Mesenchymal stem cell (in vitro differentiated cells and primary cell): ENCODE measurements around the gene ASH1L.

ENCODE experiments used
- DNase-seq: peaks from one replicate; pipeline ENCODE4 v3.0.0-alpha.2; 2013
- H2AFZ ChIP-seq: one replicate; pipeline ENCODE4 v1.6.1; 2013; ENCODE audit warnings: low read depth, mild to moderate bottlenecking, control low read depth, inconsistent platforms, low read length, moderate library complexity
- H2AK5ac ChIP-seq: 2 replicates; pipeline ENCODE4 v1.6.1; 2013; ENCODE audit warnings: low read length, moderate library complexity, mild to moderate bottlenecking, inconsistent platforms; ENCODE audit not compliant: severe bottlenecking
- H2BK120ac ChIP-seq: one replicate; pipeline ENCODE4 v1.6.1; 2013; ENCODE audit warnings: low read depth, mild to moderate bottlenecking, inconsistent platforms, low read length, moderate library complexity
- H2BK12ac ChIP-seq, 2 experiments: one replicate each; pipeline ENCODE4 v1.6.1; 2013; ENCODE audit warnings: inconsistent platforms in 2 of 2, low read length in 2 of 2, mild to moderate bottlenecking in 2 of 2, moderate library complexity in 2 of 2, control low read depth in 1 of 2
- H2BK15ac ChIP-seq: one replicate; pipeline ENCODE4 v1.6.1; 2013; ENCODE audit warnings: mild to moderate bottlenecking, low read depth, inconsistent platforms; ENCODE audit not compliant: poor library complexity, severe bottlenecking
- H2BK5ac ChIP-seq: 2 replicates; pipeline ENCODE4 v1.6.1; 2013; ENCODE audit warnings: low read depth, mild to moderate bottlenecking, low read length, control low read depth, inconsistent platforms; ENCODE audit not compliant: poor library complexity, severe bottlenecking
- H3K14ac ChIP-seq, 2 experiments: one replicate each; pipeline ENCODE4 v1.6.1; 2013; ENCODE audit warnings: inconsistent platforms in 2 of 2, low read length in 2 of 2, control low read depth in 1 of 2, mild to moderate bottlenecking in 1 of 2, moderate library complexity in 1 of 2
- H3K18ac ChIP-seq, 2 experiments: one replicate each; pipeline ENCODE4 v1.6.1; 2013; ENCODE audit warnings: inconsistent platforms in 2 of 2, low read length in 2 of 2, control low read depth in 1 of 2, low read depth in 1 of 2, mild to moderate bottlenecking in 1 of 2
- H3K23ac ChIP-seq, 2 experiments: one replicate each; pipeline ENCODE4 v1.6.1; 2013; ENCODE audit warnings: inconsistent platforms in 2 of 2, low read length in 2 of 2, mild to moderate bottlenecking in 2 of 2, moderate library complexity in 2 of 2, control low read depth in 1 of 2
- H3K27ac ChIP-seq: 2 replicates; pipeline ENCODE4 v1.5.1; 2013; ENCODE audit warnings: mild to moderate bottlenecking, moderate library complexity, low read length, control low read depth, inconsistent platforms; ENCODE audit not compliant: poor library complexity, severe bottlenecking
- H3K27me3 ChIP-seq, 2 experiments: 2 replicates each; pipeline versions ENCODE4 v1.6.1 to v1.7.0; 2013; ENCODE audit warnings: low read length in 2 of 2, mild to moderate bottlenecking in 2 of 2, moderate library complexity in 2 of 2, control low read depth in 1 of 2, inconsistent platforms in 1 of 2; ENCODE audit not compliant: control insufficient read depth in 1 of 2, insufficient read depth in 1 of 2
- H3K36me3 ChIP-seq, 2 experiments: 2 replicates each; pipeline versions ENCODE4 v1.6.1 to v1.7.0; 2013; ENCODE audit warnings: low read length in 2 of 2, control low read depth in 1 of 2, inconsistent platforms in 1 of 2, low read depth in 1 of 2, mild to moderate bottlenecking in 1 of 2; ENCODE audit not compliant: insufficient read depth in 2 of 2, control insufficient read depth in 1 of 2
- H3K4ac ChIP-seq, 2 experiments: one replicate each; pipeline ENCODE4 v1.6.1; 2013; ENCODE audit warnings: inconsistent platforms in 2 of 2, low read length in 2 of 2, mild to moderate bottlenecking in 2 of 2, moderate library complexity in 2 of 2, control low read depth in 1 of 2, low read depth in 1 of 2
- H3K4me1 ChIP-seq: 2 replicates; pipeline ENCODE4 v1.6.1; 2013; ENCODE audit warnings: low read depth, low read length, control low read depth; ENCODE audit not compliant: control insufficient read depth, insufficient read depth
- H3K4me2 ChIP-seq: 2 replicates; pipeline ENCODE4 v1.6.1; 2013; ENCODE audit warnings: low read length, mild to moderate bottlenecking, inconsistent platforms; ENCODE audit not compliant: poor library complexity, severe bottlenecking
- H3K4me3 ChIP-seq, 2 experiments: 2 replicates each; pipeline versions ENCODE4 v1.5.1 to v1.7.0; 2013; ENCODE audit warnings: low read length in 2 of 2, mild to moderate bottlenecking in 2 of 2, control low read depth in 1 of 2, low read depth in 1 of 2; ENCODE audit not compliant: insufficient read depth in 1 of 2
- H3K79me1 ChIP-seq: replicated peaks from 2 replicates; pipeline ENCODE4 v1.6.1; 2013; ENCODE audit warnings: mild to moderate bottlenecking, control low read depth, low read length, inconsistent platforms; ENCODE audit not compliant: poor library complexity, severe bottlenecking
- H3K9ac ChIP-seq: 2 replicates; pipeline ENCODE4 v1.7.0; 2013; ENCODE audit warnings: mild to moderate bottlenecking, low read length, moderate library complexity
- H3K9me3 ChIP-seq: 2 replicates; pipeline ENCODE4 v1.7.0; 2013; ENCODE audit warnings: mild to moderate bottlenecking, low read length; ENCODE audit not compliant: control insufficient read depth
- H4K8ac ChIP-seq: one replicate; pipeline ENCODE4 v1.6.1; 2013; ENCODE audit warnings: inconsistent platforms, mild to moderate bottlenecking, low read length, moderate library complexity
- H4K91ac ChIP-seq: one replicate; pipeline ENCODE4 v1.6.1; 2013; ENCODE audit warnings: mild to moderate bottlenecking, low read length, inconsistent platforms
- WGBS: methylation state at CpG from one replicate; pipeline ENCODE4 v1.1.7; 2013; ENCODE audit warnings: mixed read lengths; 5-methylcytosine and 5-hydroxymethylcytosine counted together

ASH1L gene

DNA sequence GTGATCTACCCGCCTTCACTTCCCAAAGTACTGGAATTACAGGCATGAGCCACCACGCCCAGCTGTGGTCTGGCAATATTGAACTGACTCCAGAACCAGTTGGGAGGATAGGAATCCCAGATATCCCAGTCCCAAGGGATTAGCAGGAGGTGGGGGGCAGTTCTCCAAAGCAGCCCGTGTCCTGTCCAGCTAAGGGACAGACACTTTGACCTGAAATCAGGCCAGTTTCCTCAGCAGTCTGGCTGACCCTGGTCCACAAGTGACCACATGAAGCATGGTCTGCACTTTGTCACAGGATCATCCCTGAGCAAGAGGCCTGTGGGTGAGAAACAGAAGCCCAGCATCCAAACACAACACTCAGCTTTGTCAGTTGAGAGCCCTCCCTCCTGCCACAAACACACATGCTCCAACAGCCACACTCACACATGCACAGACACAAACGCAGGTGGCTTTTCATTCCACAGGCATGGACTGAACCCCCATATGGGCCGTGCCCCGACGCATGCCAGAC is 256.7 kb downstream of the ASH1L start:
- peak overlapping the region; percentile 18 to 97 for H2BK12ac ChIP-seq
- H3K36me3 ChIP-seq, result peaks cover 6 to 10% of the 10 kb centered on the region in 2 experiments
- peak overlapping the region; percentile 46 for H2AFZ ChIP-seq
- DNase-seq, result peak; percentile 62
- peak overlapping the region in 1 of 2 experiments; percentile 51 for H3K14ac ChIP-seq
- H2AK5ac ChIP-seq, result peak overlapping the region; percentile 83
- H3K18ac ChIP-seq, result peak overlapping the region in 1 of 2 experiments; percentile 87
- H2BK15ac ChIP-seq, result no peak overlapping the region
- WGBS, result 57% methylated on average over 7 of the region's 7 CpGs
- H2BK5ac ChIP-seq, result no peak overlapping the region
- peak overlapping the region in 1 of 2 experiments; percentile 79 for H3K23ac ChIP-seq
- no peak overlapping the region for H3K27ac ChIP-seq
- H4K91ac ChIP-seq, result peak overlapping the region; percentile 87
- H3K9me3 ChIP-seq, result no peaks in the 10 kb centered on the region
- H3K27me3 ChIP-seq, result no peaks in the 10 kb centered on the region
- no peak overlapping the region for H3K4me2 ChIP-seq
- no peak overlapping the region for H3K9ac ChIP-seq
- H3K4me1 ChIP-seq, result peaks cover 20% of the 10 kb centered on the region
- peak overlapping the region; percentile 45 for H4K8ac ChIP-seq
- H3K4ac ChIP-seq, result no peak overlapping the region
- no peak overlapping the region for H2BK120ac ChIP-seq
- H3K79me1 ChIP-seq, result peaks cover 2% of the 10 kb centered on the region
- H3K4me3 ChIP-seq, result no peak overlapping the region

DNA sequence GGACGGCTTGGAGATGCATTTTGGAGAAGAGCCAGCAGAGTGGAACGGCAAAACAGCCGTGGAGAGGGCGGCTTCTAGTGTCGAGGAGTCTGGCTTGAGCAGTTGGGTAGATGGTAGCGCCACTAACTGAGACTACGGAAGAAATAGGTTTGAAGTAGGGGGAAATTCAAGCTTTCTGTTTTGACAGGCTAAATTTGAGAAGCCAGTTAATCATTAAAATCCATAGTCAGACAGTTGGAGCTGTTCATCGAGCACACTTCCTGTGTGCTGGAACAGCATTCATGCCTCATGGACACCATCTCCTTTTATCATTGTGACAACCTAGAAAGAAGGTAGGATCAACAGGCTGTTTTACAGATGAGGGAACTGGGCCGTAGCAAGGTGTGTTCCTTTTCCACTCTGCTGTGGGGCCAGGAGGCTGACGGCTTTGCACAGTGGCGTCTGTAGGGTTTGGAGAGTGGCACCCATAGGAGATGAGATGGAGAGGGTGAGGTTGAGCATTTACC is 258.0 kb downstream of the ASH1L start:
- Histone ChIP-seq H3K4me1 (peaks cover 16% of the 10 kb centered on the region), H3K9ac (no peak overlapping the region), H3K23ac (no peak overlapping the region), H3K27me3 (no peaks in the 10 kb centered on the region), H3K9me3 (no peaks in the 10 kb centered on the region), H3K4ac (no peak overlapping the region), H3K18ac (no peak overlapping the region), H2AFZ (no peak overlapping the region), H3K14ac (no peak overlapping the region), H3K4me3 (no peak overlapping the region), H2BK5ac (no peak overlapping the region), H3K36me3 (peaks cover 0 to 3% of the 10 kb centered on the region in 2 experiments), H2BK12ac (peak overlapping the region in 1 of 2 experiments; percentile 37), H4K8ac (no peak overlapping the region), H4K91ac (no peak overlapping the region), H2BK120ac (no peak overlapping the region), H2BK15ac (no peak overlapping the region), H3K27ac (peak overlapping the region; percentile 62), H3K4me2 (peak overlapping the region; percentile 21), H3K79me1 (peaks cover 2% of the 10 kb centered on the region), H2AK5ac (no peak overlapping the region)
- no peak for DNase-seq
- 94% methylated on average over 11 of the region's 11 CpGs for WGBS

- Histone ChIP-seq H3K4ac (no peak within 1 kb of the TSS), H3K9ac (no peak within 1 kb of the TSS), H3K23ac (no peak within 1 kb of the TSS), H3K27ac (no peak within 1 kb of the TSS), H2BK120ac (no peak within 1 kb of the TSS), H3K36me3 (peaks cover 0 to 3% of the 10 kb centered on the region in 2 experiments), H4K8ac (no peak within 1 kb of the TSS), H4K91ac (no peak within 1 kb of the TSS), H3K4me2 (no peak within 1 kb of the TSS), H2AFZ (no peak within 1 kb of the TSS), H2BK15ac (no peak within 1 kb of the TSS), H2BK5ac (no peak within 1 kb of the TSS), H3K4me3 (no peak within 1 kb of the TSS), H2BK12ac (no peak within 1 kb of the TSS), H2AK5ac (no peak within 1 kb of the TSS), H3K18ac (no peak within 1 kb of the TSS), H3K9me3 (no peaks in the 10 kb centered on the region), H3K14ac (no peak within 1 kb of the TSS), H3K79me1 (peaks cover 2% of the 10 kb centered on the region), H3K4me1 (peaks cover 12% of the 10 kb centered on the region), H3K27me3 (peaks cover 14 to 15% of the 10 kb centered on the region in 2 experiments)
- no peak for DNase-seq
- WGBS, result 85% methylated on average over 5 of the region's 5 CpGs
These were observed 261.2 kb downstream of the ASH1L start, which contains the start of gene PKLR for GRCh38 chr1:155301342-155301841. PKLR (minus strand) TSS chr1:155301438; CDS start chr1:155301395, 43 bp downstream.

DNA sequence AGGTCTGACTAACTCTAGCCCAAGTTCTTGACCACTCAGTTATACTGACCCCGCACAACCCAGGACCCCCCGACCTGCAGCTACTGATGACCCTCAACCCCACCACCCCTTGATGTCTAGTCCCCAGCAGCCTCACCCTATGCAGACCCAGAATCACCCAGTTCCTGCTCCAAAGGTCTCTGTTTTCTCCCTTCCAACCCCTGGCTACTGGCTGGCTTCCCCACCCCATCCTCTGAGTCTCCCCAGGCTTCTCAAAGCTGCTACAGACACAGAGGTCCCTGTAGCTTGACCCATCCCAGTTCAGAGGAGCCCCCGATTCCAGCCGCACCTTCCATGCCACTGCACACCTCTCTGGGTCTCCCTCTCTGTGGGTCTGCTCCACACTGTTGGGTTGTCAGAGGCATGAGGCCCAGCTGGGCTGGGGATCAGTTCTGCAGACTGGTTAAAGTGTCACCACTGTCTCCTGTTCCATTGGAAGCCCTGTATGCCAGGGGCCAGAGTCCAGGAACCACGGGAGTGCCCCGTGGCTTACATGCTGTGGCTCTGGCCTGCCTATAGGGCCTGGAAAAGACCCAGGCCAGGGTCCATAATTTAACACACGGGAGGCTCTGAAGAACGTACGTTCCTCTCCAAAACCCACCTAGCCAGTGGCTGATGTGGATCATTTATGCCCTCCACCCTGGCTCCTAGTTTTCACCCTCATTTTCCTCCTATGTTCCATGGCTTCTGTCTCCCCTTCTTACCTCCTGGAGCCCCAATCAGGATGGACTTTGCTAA is 261.9 kb downstream of the ASH1L start:
- H3K36me3 ChIP-seq, result no peaks in the 10 kb centered on the region
- no peak overlapping the region for H3K9ac ChIP-seq
- no peak overlapping the region for H4K91ac ChIP-seq
- peaks cover under 1% of the 10 kb centered on the region for H3K79me1 ChIP-seq
- H4K8ac ChIP-seq, result no peak overlapping the region
- H3K14ac ChIP-seq, result no peak overlapping the region
- no peak overlapping the region for H2BK120ac ChIP-seq
- WGBS, result 91% methylated on average over 9 of the region's 9 CpGs
- no peak overlapping the region for H2BK5ac ChIP-seq
- no peak overlapping the region for H3K4me3 ChIP-seq
- no peak overlapping the region for H3K27ac ChIP-seq
- H3K27me3 ChIP-seq, result peaks cover 20 to 21% of the 10 kb centered on the region in 2 experiments
- no peak overlapping the region for H3K23ac ChIP-seq
- DNase-seq, result no peak
- no peak overlapping the region for H2BK15ac ChIP-seq
- no peaks in the 10 kb centered on the region for H3K9me3 ChIP-seq
- no peak overlapping the region for H2AFZ ChIP-seq
- H3K18ac ChIP-seq, result no peak overlapping the region
- H2BK12ac ChIP-seq, result no peak overlapping the region
- peaks cover 7% of the 10 kb centered on the region for H3K4me1 ChIP-seq
- H2AK5ac ChIP-seq, result no peak overlapping the region
- no peak overlapping the region for H3K4me2 ChIP-seq
- no peak overlapping the region for H3K4ac ChIP-seq
